GM21447 (cell line): Measurements from ENCODE around the gene DCBLD2.

Experiments
- ATAC-seq: cut with Tn5 transposase; IDR thresholded peaks from one replicate; pipeline ENCODE4 v1.9.1; 2021; ENCODE audit not compliant: unreplicated experiment

Gene DCBLD2

GRCh38 chr3:98799479-98799878 is 102.0 kb downstream of the DCBLD2 start:
- ATAC-seq = no peak

DNA sequence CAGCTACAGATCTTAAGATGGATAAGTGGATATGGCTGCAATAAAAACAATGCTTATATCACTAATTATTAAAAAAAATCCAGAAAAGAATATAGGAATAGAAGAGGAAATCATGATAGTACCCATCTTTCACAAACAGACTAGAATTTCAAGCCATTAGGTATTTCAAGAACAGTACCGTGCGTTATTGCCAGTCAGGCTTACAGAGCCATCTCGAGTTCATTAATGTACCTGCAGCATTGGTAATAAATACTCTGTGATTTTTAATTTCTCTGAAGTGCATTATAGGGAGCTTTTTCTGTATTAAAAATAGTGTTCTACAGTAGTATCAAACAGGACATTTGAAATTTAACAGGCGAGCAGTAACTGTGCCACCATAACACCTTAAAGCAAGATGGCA is 102.7 kb downstream of the DCBLD2 start:
- ATAC-seq = no peak

- no peak for ATAC-seq
Measured at GRCh38 chr3:98797905-98798304, 103.6 kb downstream of the DCBLD2 start.

GRCh38 chr3:98796334-98796733 is 105.2 kb downstream of the DCBLD2 start:
- ATAC-seq = no peak

DNA sequence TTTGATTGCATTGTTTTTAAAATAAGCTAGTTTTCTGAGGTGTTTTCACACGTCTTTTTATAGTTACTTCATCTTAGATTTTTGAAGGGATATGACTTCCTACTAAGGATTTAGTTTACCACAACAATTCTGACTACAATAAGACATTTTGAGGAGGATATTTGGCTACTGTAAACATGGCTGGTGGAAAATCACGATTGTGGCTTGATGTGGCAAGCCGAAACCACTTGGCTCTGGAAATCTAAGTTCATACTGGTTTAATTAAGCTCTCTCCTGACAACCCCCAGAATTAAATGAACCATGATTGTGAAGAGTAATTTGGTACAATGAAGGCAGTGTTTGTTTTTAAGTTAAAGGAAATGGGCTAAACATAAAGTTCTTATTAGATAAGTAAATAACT is 107.5 kb downstream of the DCBLD2 start:
- no peak for ATAC-seq

GRCh38 chr3:98791341-98792325 is 109.9 kb downstream of the DCBLD2 start:
- no peak for ATAC-seq

DNA sequence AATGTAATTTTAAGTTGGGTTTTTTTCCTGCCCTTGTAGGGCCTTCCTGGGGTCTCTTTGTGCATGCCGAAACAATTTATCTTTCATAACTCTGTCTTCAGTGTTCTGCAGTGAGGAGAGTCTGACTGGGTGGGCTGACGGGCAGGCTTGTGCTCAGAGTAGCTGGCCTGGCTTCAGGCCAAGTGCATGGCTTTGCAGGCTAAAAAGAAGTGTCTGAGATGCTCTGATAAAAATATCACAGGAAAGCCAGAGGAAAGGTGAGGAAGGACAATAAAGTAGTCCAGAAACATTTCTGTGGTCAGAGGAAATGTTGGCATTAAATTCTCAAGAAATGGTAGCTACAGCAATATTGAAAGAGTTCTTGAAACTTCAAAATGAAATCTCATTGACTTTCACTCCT is 112.8 kb downstream of the DCBLD2 start:
- ATAC-seq = no peak

DNA sequence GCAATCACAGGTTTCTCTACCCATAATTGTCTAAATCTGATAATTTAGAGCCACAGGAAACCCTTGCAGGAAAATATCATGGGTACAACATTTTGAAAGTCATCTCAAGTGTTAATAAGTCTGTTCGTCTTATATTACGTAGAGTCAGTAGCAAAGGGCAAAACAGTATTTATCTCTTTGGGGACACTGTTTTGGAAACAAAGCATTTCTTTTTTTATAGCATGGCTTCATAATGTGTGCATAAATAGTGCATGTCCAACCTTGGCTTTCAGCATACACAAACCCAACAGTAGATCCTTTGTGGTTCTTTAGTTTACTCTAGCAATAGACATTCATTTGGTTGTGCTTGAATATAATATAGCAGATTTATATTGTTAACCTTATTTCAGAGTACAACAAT is 114.3 kb downstream of the DCBLD2 start:
- no peak for ATAC-seq

DNA sequence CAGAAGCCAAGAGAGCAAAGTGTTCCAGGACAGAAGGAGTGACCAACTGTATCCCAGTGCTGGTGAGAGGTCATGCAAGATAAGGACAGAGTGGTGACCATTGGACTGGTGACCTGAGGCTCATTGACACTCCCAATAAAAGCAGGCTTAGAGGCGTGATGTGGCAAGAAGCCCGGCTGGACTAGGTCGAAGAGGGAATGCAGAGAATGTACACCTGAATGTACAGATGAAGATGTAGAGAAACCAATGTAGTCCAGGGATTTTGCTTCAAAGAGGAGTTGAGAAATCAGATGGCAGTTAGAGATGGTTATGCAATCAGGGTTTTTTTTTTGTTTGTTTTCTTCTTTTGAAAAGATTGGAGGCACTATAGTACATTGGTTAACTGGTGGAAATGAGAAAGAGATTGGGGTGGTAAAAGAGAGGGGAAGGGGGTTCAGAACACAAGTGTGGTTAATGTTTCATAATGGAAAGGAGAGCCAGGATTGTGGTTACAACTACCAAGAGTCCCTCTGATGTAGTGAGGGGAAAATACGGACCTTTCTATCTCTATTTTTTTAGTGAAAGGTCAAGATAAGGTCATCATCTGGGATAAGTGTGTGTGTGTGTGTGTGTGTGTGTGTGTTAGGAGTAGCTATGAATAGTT is 115.0 kb downstream of the DCBLD2 start:
- no peak for ATAC-seq

- no peak for ATAC-seq
Measured at GRCh38 chr3:98784666-98785600, 116.6 kb downstream of the DCBLD2 start.

GRCh38 chr3:98784042-98784441 is 117.5 kb downstream of the DCBLD2 start:
- ATAC-seq = no peak

DNA sequence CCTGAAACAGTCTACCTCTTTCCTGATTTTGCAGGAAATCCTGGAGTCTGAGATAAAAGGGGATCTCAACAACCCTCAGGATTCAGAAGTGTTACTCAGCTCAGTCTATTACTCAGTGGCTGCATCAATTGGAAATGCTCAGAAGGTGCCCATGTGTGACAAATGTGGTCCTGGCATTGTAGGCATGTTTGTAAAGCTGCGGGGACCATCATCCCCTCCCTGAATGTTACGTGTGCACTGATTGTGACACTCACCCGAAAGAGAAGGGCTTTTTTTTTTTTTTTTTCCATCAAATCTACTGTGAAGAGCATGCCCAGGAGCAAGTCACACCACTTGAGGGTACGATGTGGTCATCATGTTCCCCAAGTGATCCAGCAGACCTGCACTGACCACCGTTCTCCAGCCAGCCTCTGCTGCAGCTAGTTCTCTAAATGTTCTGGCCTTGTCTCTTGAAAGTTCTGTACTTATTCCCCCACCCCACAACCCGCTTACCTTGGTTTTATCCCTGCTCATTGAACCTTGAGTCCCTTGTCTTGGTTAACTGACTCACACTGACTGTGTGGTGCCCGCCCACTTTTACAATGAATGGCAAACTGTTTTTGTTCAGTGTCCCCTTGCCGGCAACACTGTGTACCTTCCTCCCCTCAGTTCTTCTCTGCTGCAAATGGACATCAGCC is 118.5 kb downstream of the DCBLD2 start:
- ATAC-seq = no peak

DNA sequence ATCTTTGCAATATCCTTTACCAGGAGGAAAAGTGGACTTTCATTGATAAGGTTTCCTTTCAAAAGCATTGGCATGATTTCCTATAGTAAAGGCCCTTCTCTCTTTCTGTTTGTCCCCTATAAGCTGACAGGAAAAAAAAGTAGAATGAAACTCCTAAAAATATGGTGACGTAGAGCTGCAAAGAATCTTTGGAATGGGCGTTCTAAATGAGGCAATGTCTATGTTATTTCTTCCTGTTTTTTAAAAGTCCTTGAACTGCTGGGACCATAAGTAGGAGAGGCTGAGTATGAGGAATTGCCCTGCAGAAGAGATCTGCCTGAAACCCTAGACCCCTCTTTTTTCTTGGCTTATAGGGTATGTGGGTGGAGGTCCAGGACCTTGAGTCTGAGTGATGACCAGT is 121.2 kb downstream of the DCBLD2 start:
- ATAC-seq = no peak

DNA sequence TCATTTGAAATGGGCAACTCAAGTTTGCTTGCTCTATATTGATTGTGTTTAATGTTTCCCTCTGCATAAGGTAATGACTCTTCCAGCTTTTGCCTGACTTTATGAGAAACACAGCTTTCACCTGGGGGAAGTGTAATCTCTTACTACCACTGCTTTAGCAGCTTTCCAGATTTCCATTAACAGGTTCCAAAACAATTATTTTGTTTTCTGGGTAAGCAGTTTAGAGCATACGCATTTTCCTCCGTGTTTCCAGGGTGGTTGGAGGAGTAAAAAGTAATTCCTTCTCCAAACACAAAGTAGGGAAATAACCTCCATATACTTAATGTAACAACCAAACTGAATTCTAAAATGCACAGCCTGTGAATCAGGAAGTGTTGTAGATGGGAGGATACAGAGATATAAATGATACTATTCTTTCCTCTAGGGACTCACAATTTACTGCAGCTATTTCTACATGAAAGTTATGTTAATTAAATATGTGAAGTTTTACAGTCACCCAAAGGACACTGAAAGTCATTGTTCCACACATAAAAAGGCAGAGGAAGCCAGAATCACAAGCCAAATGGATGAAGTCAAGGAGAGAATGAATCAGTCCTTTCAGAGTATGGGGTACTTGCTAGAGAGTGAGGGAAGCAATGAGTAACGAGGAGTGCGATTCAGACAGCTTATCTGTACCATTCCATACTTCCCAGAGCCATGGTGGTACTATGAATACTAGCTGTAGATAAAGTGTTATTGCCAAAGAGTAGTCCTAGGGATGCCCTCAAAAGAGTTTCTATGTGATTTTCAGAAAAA is 121.8 kb downstream of the DCBLD2 start:
- ATAC-seq = no peak

GRCh38 chr3:98778852-98779413 is 122.6 kb downstream of the DCBLD2 start:
- no peak for ATAC-seq

GRCh38 chr3:98778383-98778782 is 123.1 kb downstream of the DCBLD2 start:
- ATAC-seq = no peak

GRCh38 chr3:98777801-98778220 is 123.7 kb downstream of the DCBLD2 start:
- ATAC-seq = no peak

- ATAC-seq = no peak
Measured at GRCh38 chr3:98777286-98777685, 124.2 kb downstream of the DCBLD2 start.

GRCh38 chr3:98776140-98776493 is 125.4 kb downstream of the DCBLD2 start:
- ATAC-seq = no peak
